ENCODE data around the gene SRP54.
"Not testable (repeated sequence)": the region's sequence is repeated elsewhere in the genome, so short reads cannot be mapped to it uniquely, and the experiment has no call there.

Gene SRP54

GRCh38 chr14:34944744-34945143 is 38.0 kb upstream of the SRP54 start:
- TF ChIP-seq CTCF (IDR thresholded peaks at IDR 0.05) = no peak
- DNase-seq = no peak
- Mint-ChIP-seq H3K36me3 (ENCODE audit: low read depth) (peaks cover 46% of the 10 kb centered on the region), H3K27ac (no peak overlapping the region), H3K9me3 (peaks cover 38% of the 10 kb centered on the region), H3K4me3 (no peak overlapping the region), H3K27me3 (ENCODE audit: low read depth, poor library complexity) (no peaks in the 10 kb centered on the region), H3K4me1 (no peaks in the 10 kb centered on the region)

GRCh38 chr14:34946699-34947098 is 36.1 kb upstream of the SRP54 start:
- no peak for DNase-seq
- H3K27me3 Mint-ChIP-seq (ENCODE audit: low read depth, poor library complexity) = no peaks in the 10 kb centered on the region
- no peak overlapping the region for H3K4me3 Mint-ChIP-seq
- peaks cover 55% of the 10 kb centered on the region for H3K36me3 Mint-ChIP-seq (ENCODE audit: low read depth)
- H3K27ac Mint-ChIP-seq = no peak overlapping the region
- peaks cover 38% of the 10 kb centered on the region for H3K9me3 Mint-ChIP-seq
- TF ChIP-seq CTCF (IDR thresholded peaks at IDR 0.05) = no peak
- no peaks in the 10 kb centered on the region for H3K4me1 Mint-ChIP-seq

- DNase-seq = no peak
- peaks cover 32% of the 10 kb centered on the region for H3K36me3 Mint-ChIP-seq (ENCODE audit: low read depth)
Measured at GRCh38 chr14:34951286-34951685, 31.5 kb upstream of the SRP54 start.

GRCh38 chr14:34956931-34957330 is 25.9 kb upstream of the SRP54 start:
- Mint-ChIP-seq H3K27me3 (ENCODE audit: low read depth, poor library complexity) (peaks cover 2% of the 10 kb centered on the region), H3K9me3 (no peaks in the 10 kb centered on the region), H3K4me1 (no peaks in the 10 kb centered on the region), H3K4me3 (no peak overlapping the region), H3K36me3 (ENCODE audit: low read depth) (peaks cover 53% of the 10 kb centered on the region), H3K27ac (no peak overlapping the region)
- no peak for DNase-seq
- no peak for TF ChIP-seq CTCF (IDR thresholded peaks at IDR 0.05)

More at GRCh38 chr14:34951286-34951685, 31.5 kb upstream of the SRP54 start:
- Mint-ChIP-seq H3K9me3 (no peaks in the 10 kb centered on the region), H3K27me3 (ENCODE audit: low read depth, poor library complexity) (no peaks in the 10 kb centered on the region), H3K27ac (no peak overlapping the region), H3K4me3 (no peak overlapping the region), H3K4me1 (no peaks in the 10 kb centered on the region)
- no peak for TF ChIP-seq CTCF (IDR thresholded peaks at IDR 0.05)

GRCh38 chr14:34957771-34958286 is 25.0 kb upstream of the SRP54 start:
- H3K9me3 Mint-ChIP-seq = no peaks in the 10 kb centered on the region
- no peaks in the 10 kb centered on the region for H3K4me1 Mint-ChIP-seq

GRCh38 chr14:34962106-34962505 is 20.7 kb upstream of the SRP54 start:
- DNase-seq; H3K4me1 Mint-ChIP-seq; H3K27me3 Mint-ChIP-seq (ENCODE audit: low read depth, poor library complexity); H3K27ac Mint-ChIP-seq; H3K9me3 Mint-ChIP-seq; H3K4me3 Mint-ChIP-seq: not testable (repeated sequence)
- peaks cover 53% of the 10 kb centered on the region for H3K36me3 Mint-ChIP-seq (ENCODE audit: low read depth)

More at GRCh38 chr14:34957771-34958286, 25.0 kb upstream of the SRP54 start:
- H3K4me3 Mint-ChIP-seq = no peak overlapping the region
- H3K27me3 Mint-ChIP-seq (ENCODE audit: low read depth, poor library complexity) = peaks cover 2% of the 10 kb centered on the region
- H3K27ac Mint-ChIP-seq = no peak overlapping the region
- no peak for TF ChIP-seq CTCF (IDR thresholded peaks at IDR 0.05)
- H3K36me3 Mint-ChIP-seq (ENCODE audit: low read depth) = peaks cover 51% of the 10 kb centered on the region
- DNase-seq = no peak

Measured in nephron progenitor cell (in vitro differentiated cells).